HG02642 (cell line): Measurements from ENCODE around the gene SYTL2.
"Not testable (repeated sequence)": the region's sequence is repeated elsewhere in the genome, so short reads cannot be mapped to it uniquely, and the experiment has no call there.

ENCODE experiments used
- ATAC-seq: cut with Tn5 transposase; IDR thresholded peaks from one replicate; pipeline ENCODE4 v1.9.1; 2021; ENCODE audit warnings: mild to moderate bottlenecking; ENCODE audit not compliant: unreplicated experiment, poor library complexity

The SYTL2 gene

DNA sequence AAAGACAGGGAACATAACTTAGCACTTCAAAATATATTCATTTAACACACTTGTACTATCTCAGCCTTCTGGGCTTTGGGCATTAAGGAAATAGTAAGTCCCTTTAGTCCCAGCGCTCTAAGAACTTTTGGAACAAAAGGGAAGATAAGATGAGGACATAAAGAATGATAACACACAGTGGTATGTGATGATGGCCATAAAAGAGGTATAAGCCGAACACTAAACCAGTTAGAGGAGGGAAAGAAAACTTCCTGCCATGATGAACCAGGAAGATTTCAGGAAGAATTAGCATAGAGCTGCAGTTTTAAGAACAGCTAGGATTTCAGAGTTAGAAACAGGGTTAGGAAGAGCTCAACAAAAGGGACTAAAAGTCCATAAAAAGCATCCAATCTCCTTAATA, 11.8 kb downstream of the SYTL2 start:
- ATAC-seq: no peak

DNA sequence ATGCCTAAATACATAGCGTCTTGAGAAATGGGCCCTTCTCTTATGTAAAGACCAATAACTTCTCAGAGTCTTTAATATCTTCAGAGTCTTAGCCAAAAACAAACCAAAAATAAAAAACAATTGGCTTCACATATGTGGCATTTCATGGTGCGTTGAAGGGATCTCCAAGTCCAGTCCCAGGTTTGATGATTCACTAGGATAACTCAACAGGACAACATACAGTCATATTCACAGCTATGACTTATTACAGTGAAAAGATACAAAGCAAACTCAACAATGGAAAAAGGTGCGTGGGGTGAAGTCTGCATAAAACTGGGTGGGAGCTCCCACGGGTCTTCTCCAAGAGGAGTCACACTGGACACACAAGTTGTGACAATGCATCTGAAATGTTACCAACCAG, 12.6 kb downstream of the SYTL2 start:
- no peak for ATAC-seq

- no peak for ATAC-seq
These were observed 15.0 kb downstream of the SYTL2 start for GRCh38 chr11:85795712-85796487.

- ATAC-seq: no peak
These were observed 19.4 kb downstream of the SYTL2 start for GRCh38 chr11:85791409-85791990.

- ATAC-seq: no peak
These were observed 22.9 kb downstream of the SYTL2 start for GRCh38 chr11:85787809-85788760.

GRCh38 chr11:85787168-85787567, 23.8 kb downstream of the SYTL2 start:
- no peak for ATAC-seq

- no peak for ATAC-seq
These were observed 26.3 kb downstream of the SYTL2 start for GRCh38 chr11:85784480-85785265.

DNA sequence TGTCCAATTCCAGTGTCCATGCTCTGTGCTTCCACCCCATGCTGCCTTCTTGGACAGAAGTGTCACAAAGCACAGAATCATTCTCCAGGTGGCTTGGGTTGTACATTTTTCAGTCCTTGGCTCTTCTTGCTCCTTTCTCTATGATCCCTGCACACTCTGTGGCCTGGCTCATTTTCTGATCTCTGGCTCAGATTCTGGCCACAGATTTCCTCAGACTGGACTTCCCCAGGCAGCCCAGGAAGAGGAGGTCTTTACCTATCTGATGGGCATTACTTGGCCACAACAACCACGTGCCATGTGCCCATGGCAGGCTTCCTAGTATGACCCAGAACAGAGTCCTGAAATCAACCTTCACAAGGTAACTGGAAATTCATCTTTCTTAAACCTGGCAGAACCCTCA, 27.2 kb downstream of the SYTL2 start:
- no peak for ATAC-seq

GRCh38 chr11:85780780-85781517, 30.0 kb downstream of the SYTL2 start:
- not testable (repeated sequence) for ATAC-seq

DNA sequence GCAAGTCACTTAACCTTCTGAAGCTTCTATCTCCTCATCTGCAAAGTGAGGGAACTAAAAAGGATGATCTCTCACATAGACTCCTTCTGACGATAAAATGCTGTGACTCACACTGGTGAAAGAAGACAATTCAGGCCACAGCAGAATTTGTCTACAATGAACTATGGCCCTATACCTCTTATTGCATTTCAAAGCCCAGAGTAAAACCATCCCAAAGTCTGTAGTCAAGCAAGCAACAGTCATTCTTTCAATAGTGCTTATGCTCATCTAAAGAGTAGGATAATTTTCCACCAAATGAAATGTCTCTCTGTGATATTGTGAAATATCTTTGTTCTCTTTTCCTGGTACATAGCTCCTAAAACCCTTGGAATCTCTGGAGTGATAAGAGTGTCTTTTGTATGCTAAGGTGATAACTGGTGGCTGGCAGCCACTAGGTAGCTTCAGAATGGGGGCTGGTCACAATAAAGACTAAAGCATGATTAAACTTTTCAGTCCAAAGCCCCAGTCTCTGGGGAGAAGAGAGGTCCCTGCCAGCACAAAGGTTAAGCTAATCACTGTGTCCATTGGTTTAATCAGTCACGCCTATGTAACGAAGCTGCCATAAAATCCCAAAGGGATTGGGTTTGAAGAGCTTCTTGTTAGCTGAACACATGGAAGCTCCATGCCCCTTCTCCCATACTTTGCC, 30.8 kb downstream of the SYTL2 start:
- ATAC-seq: no peak

DNA sequence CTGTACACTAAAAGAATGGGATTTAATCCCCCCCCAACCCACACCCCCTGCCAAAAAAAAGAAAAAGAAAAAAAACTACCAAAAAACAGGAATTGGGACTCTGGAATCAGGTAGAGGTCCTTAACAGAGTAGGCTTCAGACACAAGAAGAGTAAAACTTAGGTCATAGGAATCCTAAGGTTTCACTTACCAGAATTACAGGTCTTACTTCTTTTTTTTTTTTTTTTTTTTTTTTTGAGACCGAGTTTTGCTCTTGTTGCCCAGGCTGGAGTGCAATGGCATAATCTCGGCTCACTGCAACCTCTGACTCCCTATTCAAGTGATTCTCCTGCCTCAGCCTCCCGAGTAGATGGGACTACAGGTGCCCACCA, 33.4 kb downstream of the SYTL2 start:
- ATAC-seq: not testable (repeated sequence)

- no peak for ATAC-seq
These were observed 33.9 kb downstream of the SYTL2 start for GRCh38 chr11:85776951-85777602.

DNA sequence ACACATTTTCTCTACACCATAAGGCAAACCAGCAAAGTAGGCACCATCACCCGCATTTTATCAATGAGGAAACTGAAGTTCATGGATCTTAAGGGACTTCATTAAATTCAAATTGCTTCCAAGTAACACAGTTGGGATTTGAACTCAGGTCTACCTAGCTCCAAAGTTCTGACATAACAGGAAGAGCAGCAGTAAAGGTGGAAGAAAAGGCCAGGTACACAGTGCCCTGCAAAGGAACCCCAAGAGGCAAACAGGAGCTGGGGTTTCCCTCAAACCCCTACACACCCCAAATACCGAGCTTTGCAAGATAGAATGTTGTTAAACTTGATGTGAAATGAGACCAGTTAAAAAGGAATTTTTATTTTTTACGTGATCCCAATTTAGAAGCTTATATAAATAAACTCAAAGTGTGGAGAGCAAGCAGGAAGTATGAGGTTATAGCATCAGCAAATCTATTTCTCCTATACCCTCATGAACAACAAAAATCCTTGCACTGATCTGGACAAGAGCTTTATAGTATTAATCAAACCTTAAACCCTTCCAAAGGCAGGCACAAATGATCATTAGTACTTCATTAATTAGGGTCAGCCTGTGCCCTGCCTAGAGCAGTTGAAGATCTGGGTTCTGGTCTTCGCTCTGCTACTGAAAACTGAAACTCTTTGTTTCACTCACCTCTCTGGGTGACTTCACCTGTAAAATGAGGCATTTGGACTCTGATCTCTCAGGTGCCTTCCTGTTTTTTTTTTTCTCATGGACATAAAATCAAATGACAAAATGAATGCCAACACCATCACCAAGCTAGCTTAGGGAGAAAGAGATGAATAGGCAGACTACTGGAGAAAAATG, 36.5 kb downstream of the SYTL2 start:
- ATAC-seq: no peak

GRCh38 chr11:85772695-85773094, 38.2 kb downstream of the SYTL2 start:
- no peak for ATAC-seq

DNA sequence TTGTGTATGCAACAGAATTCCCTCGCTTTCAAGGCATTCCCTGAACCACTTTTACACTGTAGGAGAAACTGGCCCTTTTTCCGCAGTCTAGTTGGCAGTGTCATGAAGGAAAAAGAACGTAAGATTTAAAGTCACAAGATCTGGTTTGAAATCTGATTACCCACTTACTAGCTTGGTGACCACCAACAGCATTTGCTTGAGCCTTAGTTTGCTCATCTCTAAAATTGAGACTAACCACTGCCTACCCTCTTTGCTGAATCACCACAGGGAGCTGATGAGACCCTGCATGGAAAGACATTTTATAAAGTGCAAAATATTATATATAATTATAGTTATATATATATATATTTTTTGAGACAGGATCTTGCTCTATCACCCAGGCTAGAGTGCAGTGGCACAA, 39.4 kb downstream of the SYTL2 start:
- no peak for ATAC-seq

DNA sequence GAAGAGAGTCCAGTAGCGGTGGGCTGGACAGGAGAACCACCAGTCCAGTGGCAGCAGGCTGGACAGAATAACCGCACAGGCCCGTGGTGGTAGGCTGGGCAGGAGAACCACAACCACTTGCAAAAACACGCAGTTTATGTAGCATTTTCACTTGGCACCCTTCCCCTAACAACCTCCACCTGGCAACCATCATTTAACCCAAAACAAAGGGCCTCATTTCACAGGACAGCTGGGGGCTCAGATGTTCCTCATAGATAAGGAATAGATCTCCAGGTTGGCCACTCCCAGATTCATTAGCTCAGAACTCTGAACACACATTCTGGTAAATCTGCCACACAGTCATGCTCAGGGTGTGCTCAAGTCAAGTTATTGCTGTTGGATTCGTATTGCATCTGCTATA, 41.2 kb downstream of the SYTL2 start:
- ATAC-seq: no peak

DNA sequence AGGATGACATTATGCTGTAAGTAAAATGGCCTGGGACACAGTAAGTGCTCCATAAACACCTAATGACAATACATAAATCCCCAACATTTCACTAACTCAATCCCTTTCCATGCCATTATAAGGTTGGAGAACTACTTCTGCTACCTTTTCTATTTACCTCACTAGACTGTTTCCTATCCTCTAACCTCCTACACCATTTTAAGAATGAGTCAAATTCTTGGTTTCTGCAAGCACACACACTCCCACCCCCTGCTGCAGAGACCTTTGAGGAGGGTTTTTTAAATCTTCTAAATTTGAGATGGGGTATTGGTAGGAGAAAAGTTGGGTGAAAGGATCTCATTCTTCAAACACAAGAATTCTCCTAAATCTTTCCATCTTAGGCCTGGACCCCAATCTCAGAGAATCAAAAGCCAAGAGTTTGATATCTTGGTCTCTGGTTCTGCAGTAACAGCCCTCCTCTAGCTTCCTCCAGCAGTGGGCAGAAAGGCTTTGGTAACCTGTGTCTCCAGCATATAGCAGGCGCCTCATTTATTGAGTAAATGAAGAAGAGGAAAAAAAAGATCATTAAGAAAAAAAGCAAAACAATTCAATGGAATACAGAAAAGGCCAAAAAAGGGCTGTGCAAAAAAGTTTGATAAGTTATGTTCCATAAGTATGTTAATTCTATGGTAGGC, 42.3 kb downstream of the SYTL2 start:
- peak; percentile 45 for ATAC-seq
